ENCODE results near the gene BICD2.

Gene BICD2

GRCh38 chr9:92666236-92666635 is 98.4 kb downstream of the BICD2 start:
- Histone ChIP-seq H4K20me1 (ENCODE audit: insufficient read depth) (no peaks in the 10 kb centered on the region), H3K9ac (no peak overlapping the region), H3K4me3 (IDR thresholded peaks at IDR 0.05; ENCODE audit: insufficient read depth, low read depth, low read length) (no peak overlapping the region)

DNA sequence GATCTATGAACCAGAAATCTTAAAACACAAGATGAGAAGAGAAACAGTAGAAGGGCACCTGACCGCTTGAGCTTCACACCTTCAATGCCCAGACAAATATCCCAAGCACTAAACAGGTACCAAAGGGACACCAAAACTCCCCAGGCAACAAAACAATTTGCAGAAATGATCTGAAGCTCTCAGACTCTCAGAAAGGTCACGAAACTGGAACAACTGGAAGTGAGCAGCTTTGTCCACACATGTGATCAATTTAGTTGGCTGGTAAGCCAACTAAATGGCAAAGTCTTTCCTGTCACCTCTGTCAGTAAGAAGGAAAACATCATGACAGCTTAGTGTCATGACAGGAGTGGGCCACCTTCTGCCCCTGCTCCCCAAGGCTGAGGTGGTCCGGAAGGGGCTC is 98.8 kb downstream of the BICD2 start:
- no peak overlapping the region for H3K27ac ChIP-seq
- peaks cover 21% of the 10 kb centered on the region for H3K4me1 ChIP-seq (ENCODE audit: low read depth, poor library complexity, severe bottlenecking)
- H3K4me2 ChIP-seq, result no peak overlapping the region
- H4K20me1 ChIP-seq (ENCODE audit: insufficient read depth), result no peaks in the 10 kb centered on the region
- no peak overlapping the region for H3K9ac ChIP-seq
- H3K36me3 ChIP-seq (ENCODE audit: insufficient read depth), result no peaks in the 10 kb centered on the region
- no peaks in the 10 kb centered on the region for H3K27me3 ChIP-seq (ENCODE audit: insufficient read depth, low read depth)
- H3K4me3 ChIP-seq (IDR thresholded peaks at IDR 0.05; ENCODE audit: insufficient read depth, low read depth, low read length), result no peak overlapping the region
- H3K79me2 ChIP-seq (ENCODE audit: insufficient read depth, low read depth), result peaks cover 88% of the 10 kb centered on the region
- TF ChIP-seq, protein P1, sequence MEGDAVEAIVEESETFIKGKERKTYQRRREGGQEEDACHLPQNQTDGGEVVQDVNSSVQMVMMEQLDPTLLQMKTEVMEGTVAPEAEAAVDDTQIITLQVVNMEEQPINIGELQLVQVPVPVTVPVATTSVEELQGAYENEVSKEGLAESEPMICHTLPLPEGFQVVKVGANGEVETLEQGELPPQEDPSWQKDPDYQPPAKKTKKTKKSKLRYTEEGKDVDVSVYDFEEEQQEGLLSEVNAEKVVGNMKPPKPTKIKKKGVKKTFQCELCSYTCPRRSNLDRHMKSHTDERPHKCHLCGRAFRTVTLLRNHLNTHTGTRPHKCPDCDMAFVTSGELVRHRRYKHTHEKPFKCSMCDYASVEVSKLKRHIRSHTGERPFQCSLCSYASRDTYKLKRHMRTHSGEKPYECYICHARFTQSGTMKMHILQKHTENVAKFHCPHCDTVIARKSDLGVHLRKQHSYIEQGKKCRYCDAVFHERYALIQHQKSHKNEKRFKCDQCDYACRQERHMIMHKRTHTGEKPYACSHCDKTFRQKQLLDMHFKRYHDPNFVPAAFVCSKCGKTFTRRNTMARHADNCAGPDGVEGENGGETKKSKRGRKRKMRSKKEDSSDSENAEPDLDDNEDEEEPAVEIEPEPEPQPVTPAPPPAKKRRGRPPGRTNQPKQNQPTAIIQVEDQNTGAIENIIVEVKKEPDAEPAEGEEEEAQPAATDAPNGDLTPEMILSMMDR (conservative IDR thresholded peaks at IDR 0.05; ENCODE audit: low read depth, low read length), result no peak
- H2AFZ ChIP-seq (ENCODE audit: low read depth), result no peak overlapping the region

More at GRCh38 chr9:92666236-92666635, 98.4 kb downstream of the BICD2 start:
- TF ChIP-seq, protein P1 (conservative IDR thresholded peaks at IDR 0.05; ENCODE audit: low read depth, low read length), result no peak
- H3K27me3 ChIP-seq (ENCODE audit: insufficient read depth, low read depth), result no peaks in the 10 kb centered on the region
- no peak overlapping the region for H3K27ac ChIP-seq
- H3K4me2 ChIP-seq, result no peak overlapping the region
- H3K4me1 ChIP-seq (ENCODE audit: low read depth, poor library complexity, severe bottlenecking), result peaks cover 21% of the 10 kb centered on the region
- H3K79me2 ChIP-seq (ENCODE audit: insufficient read depth, low read depth), result peaks cover 84% of the 10 kb centered on the region
- H2AFZ ChIP-seq (ENCODE audit: low read depth), result no peak overlapping the region
- H3K36me3 ChIP-seq (ENCODE audit: insufficient read depth), result no peaks in the 10 kb centered on the region

DNA sequence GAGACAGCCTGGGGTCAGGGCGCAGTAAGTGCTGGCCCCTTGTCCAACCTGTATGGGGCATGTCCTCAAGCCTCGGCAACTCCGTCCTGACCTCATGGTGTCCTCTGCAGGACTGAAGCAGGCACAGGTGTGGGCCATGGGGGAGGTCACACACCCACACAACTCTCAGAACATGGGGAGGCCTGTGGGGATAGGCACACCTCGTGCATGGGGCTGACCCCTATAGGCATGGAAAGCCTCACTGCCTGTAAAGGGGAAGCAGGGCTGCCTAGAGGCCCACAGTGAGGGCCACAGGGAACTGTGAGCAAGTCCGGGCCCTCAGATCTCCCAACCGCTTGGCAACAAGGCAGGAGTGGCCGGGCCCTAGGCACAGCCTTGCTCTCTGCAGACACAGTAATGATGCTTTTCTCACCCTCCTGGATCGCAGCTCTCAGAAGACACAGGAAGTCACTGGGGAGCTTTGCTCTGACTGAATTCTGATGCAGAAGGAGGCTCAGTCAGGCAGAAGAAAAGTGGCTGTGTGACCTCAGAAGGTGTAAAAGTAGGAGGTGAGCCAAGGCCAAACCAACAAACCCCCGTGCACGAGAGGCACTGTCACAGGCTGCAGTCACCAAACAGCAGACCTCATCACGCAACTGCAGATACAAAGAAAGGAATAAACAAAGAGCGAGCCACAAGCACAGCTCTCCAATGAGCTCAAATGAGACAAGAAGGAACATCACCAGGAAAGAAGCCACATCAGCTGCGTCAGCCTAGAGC is 100.1 kb downstream of the BICD2 start:
- Histone ChIP-seq H3K4me3 (IDR thresholded peaks at IDR 0.05; ENCODE audit: insufficient read depth, low read depth, low read length) (no peak overlapping the region), H4K20me1 (ENCODE audit: insufficient read depth) (no peaks in the 10 kb centered on the region), H3K4me1 (ENCODE audit: low read depth, poor library complexity, severe bottlenecking) (peaks cover 21% of the 10 kb centered on the region), H3K9ac (no peak overlapping the region), H3K79me2 (ENCODE audit: insufficient read depth, low read depth) (peaks cover 89% of the 10 kb centered on the region), H3K4me2 (no peak overlapping the region), H3K27ac (no peak overlapping the region), H3K36me3 (ENCODE audit: insufficient read depth) (no peaks in the 10 kb centered on the region), H3K27me3 (ENCODE audit: insufficient read depth, low read depth) (no peaks in the 10 kb centered on the region), H2AFZ (ENCODE audit: low read depth) (no peak overlapping the region)
- TF ChIP-seq, protein P1 (conservative IDR thresholded peaks at IDR 0.05; ENCODE audit: low read depth, low read length), result no peak

- no peak overlapping the region for H3K4me3 ChIP-seq (IDR thresholded peaks at IDR 0.05; ENCODE audit: insufficient read depth, low read depth, low read length)
- no peak overlapping the region for H3K9ac ChIP-seq
- no peaks in the 10 kb centered on the region for H3K27me3 ChIP-seq (ENCODE audit: insufficient read depth, low read depth)
- TF ChIP-seq, protein P1 (conservative IDR thresholded peaks at IDR 0.05; ENCODE audit: low read depth, low read length), result no peak
- no peak overlapping the region for H2AFZ ChIP-seq (ENCODE audit: low read depth)
- H3K27ac ChIP-seq, result no peak overlapping the region
- peaks cover 86% of the 10 kb centered on the region for H3K79me2 ChIP-seq (ENCODE audit: insufficient read depth, low read depth)
- H4K20me1 ChIP-seq (ENCODE audit: insufficient read depth), result no peaks in the 10 kb centered on the region
- no peaks in the 10 kb centered on the region for H3K36me3 ChIP-seq (ENCODE audit: insufficient read depth)
- no peak overlapping the region for H3K4me2 ChIP-seq
- peaks cover 19% of the 10 kb centered on the region for H3K4me1 ChIP-seq (ENCODE audit: low read depth, poor library complexity, severe bottlenecking)
These were observed 100.7 kb downstream of the BICD2 start for GRCh38 chr9:92663951-92664350.
